Measurements from ENCODE around the gene ACVRL1. TPM values are rescaled to one million over a fixed set of nuclear protein-coding genes. Genes with fewer than 3 reads are reported as not detected.
A peak's percentile ranks its signal among the peaks of the same experiment; 100 is the strongest.

Gene ACVRL1
- total RNA-seq, 4 donors from 2014 or later: 31.2 to 43.4 (median 39.0) TPM

- Histone ChIP-seq H3K9me3 (no peaks in the 10 kb centered on the region), H3K36me3 (no peaks in the 10 kb centered on the region), H3K27me3 (no peaks in the 10 kb centered on the region), H3K4me3 (no peak overlapping the region), H3K4me1 (peaks cover 43% of the 10 kb centered on the region), H3K27ac (peak overlapping the region; percentile 56)
- WGBS: 26% methylated on average over 2 of the region's 2 CpGs
- TF ChIP-seq POLR2A (IDR thresholded peaks at IDR 0.05): no peak
- no peak for TF ChIP-seq EP300 (IDR thresholded peaks at IDR 0.05)
- TF ChIP-seq POLR2AphosphoS5 (IDR thresholded peaks at IDR 0.05): no peak
- TF ChIP-seq CTCF (IDR thresholded peaks at IDR 0.05): no peak
- no peak for DNase-seq (ENCODE audit: low spot score in 2 of 2)
Observed at GRCh38 chr12:51937926-51938325, 30.6 kb downstream of the ACVRL1 start.

DNA sequence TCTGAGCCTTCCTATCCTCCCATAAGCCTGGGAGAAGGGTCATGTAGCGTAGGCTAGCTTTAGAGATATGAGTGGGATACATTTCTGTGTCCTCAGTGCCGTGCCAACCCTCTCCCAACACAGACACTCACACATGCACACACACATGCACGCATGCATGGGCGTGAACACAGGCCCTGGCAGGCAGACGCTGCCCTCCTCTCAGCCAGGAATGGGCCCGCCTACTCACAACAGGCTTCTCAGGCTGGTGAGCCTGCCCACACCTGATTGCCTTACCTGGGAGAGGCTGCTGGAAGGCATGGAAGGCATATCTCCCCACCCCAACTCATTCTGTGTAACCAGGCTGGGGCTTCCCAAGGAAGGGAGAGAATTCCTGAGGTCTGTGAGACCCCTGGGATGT, 31.4 kb downstream of the ACVRL1 start:
- TF ChIP-seq EP300 (IDR thresholded peaks at IDR 0.05) (no peak), POLR2A (IDR thresholded peaks at IDR 0.05) (no peak), POLR2AphosphoS5 (IDR thresholded peaks at IDR 0.05) (peak in 1 of 3 donors; percentile 39)
- Histone ChIP-seq H3K9me3 (no peaks in the 10 kb centered on the region), H3K27me3 (no peaks in the 10 kb centered on the region), H3K36me3 (no peaks in the 10 kb centered on the region), H3K27ac (peak overlapping the region; percentile 56), H3K4me3 (no peak overlapping the region), H3K4me1 (peaks cover 47% of the 10 kb centered on the region)
- 77% methylated on average over 6 of the region's 6 CpGs for WGBS
- no peak for DNase-seq (ENCODE audit: low spot score in 2 of 2)

DNA sequence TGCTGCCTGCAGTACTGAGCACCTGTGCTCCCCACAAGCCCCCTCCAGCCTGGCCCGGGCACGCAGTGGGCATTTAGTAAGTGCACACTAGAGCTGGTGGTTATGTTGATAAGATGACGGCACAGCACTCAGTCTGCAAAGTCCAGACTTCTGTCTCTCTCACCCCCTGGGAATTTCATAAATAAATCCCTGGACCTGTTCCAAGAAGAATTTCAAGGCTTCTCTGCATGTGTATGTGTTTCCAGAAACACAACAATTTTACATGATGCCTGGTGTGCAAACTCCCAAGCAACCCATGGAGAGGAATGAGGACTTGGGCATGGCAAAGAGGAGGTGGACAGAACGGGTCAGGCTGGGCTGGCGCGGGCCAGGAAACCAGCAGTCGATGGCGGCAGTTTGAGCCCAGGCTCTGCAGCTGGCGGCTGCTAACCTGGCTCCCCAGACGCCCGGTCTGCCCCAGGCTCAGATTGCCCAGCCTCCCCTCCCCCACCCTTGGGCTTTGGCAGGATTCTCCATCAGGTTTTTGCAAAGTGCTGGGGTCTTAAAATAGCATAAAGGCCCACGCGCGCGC, 33.8 kb downstream of the ACVRL1 start:
- H3K4me1 ChIP-seq: peaks cover 47% of the 10 kb centered on the region
- DNase-seq (ENCODE audit: low spot score in 2 of 2): no peak
- peak overlapping the region; percentile 83 for H3K27ac ChIP-seq
- H3K9me3 ChIP-seq: no peaks in the 10 kb centered on the region
- no peaks in the 10 kb centered on the region for H3K27me3 ChIP-seq
- no peaks in the 10 kb centered on the region for H3K36me3 ChIP-seq
- peak overlapping the region; percentile 22 for H3K4me3 ChIP-seq
- TF ChIP-seq EP300 (IDR thresholded peaks at IDR 0.05) (no peak), CTCF (IDR thresholded peaks at IDR 0.05) (no peak), POLR2AphosphoS5 (IDR thresholded peaks at IDR 0.05) (no peak), POLR2A (IDR thresholded peaks at IDR 0.05) (no peak)
- 38% methylated on average over 15 of the region's 15 CpGs for WGBS

DNA sequence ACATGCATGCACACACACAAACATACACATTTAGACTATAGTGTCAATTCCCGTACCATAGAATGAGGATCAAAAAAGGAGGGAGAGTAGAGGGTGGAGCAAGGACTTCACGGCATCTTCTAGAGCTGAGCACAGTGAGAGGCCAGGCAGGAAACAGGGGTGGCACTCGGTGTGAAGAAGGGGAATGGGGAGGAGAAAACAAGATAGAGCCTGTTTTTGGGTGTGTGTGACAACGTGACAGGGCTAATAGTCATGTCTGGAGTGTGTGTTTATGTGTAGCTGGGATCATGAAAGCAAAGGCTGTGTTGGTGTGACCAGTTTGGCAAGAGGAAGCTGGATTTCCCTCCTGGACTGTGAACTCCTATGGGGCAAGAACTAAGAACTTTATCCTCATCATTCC, 34.3 kb downstream of the ACVRL1 start:
- no peaks in the 10 kb centered on the region for H3K27me3 ChIP-seq
- no peaks in the 10 kb centered on the region for H3K9me3 ChIP-seq
- no peak for DNase-seq (ENCODE audit: low spot score in 2 of 2)
- peak overlapping the region; percentile 22 for H3K4me3 ChIP-seq
- TF ChIP-seq POLR2AphosphoS5 (IDR thresholded peaks at IDR 0.05) (peak in 1 of 3 donors; percentile 55), POLR2A (IDR thresholded peaks at IDR 0.05) (no peak)
- H3K4me1 ChIP-seq: peaks cover 47% of the 10 kb centered on the region
- peak overlapping the region; percentile 83 for H3K27ac ChIP-seq
- H3K36me3 ChIP-seq: no peaks in the 10 kb centered on the region
- 27% methylated on average over 4 of the region's 4 CpGs for WGBS

- TF ChIP-seq EP300 (IDR thresholded peaks at IDR 0.05): no peak
- no peak for TF ChIP-seq POLR2AphosphoS5 (IDR thresholded peaks at IDR 0.05)
- no peak for TF ChIP-seq POLR2A (IDR thresholded peaks at IDR 0.05)
- no peak for TF ChIP-seq CTCF (IDR thresholded peaks at IDR 0.05)
- DNase-seq (ENCODE audit: low spot score in 2 of 2): no peak
- no peaks in the 10 kb centered on the region for H3K36me3 ChIP-seq
- H3K4me3 ChIP-seq: no peak overlapping the region
- no peaks in the 10 kb centered on the region for H3K27me3 ChIP-seq
- H3K9me3 ChIP-seq: no peaks in the 10 kb centered on the region
- WGBS: 77% methylated on average over 7 of the region's 7 CpGs
- H3K4me1 ChIP-seq: peaks cover 47% of the 10 kb centered on the region
- H3K27ac ChIP-seq: peak overlapping the region; percentile 71
Observed at GRCh38 chr12:51942056-51942455, 34.8 kb downstream of the ACVRL1 start.

- no peak for DNase-seq (ENCODE audit: low spot score in 2 of 2)
- Histone ChIP-seq H3K36me3 (no peaks in the 10 kb centered on the region), H3K4me1 (peaks cover 47% of the 10 kb centered on the region), H3K27me3 (no peaks in the 10 kb centered on the region), H3K27ac (peak overlapping the region; percentile 71), H3K4me3 (no peak overlapping the region), H3K9me3 (no peaks in the 10 kb centered on the region)
- no peak for TF ChIP-seq EP300 (IDR thresholded peaks at IDR 0.05)
- WGBS: 67% methylated on average over 6 of the region's 6 CpGs
Observed at GRCh38 chr12:51942501-51943000, 35.2 kb downstream of the ACVRL1 start.

Data from suprapubic skin (tissue), 4 donors.